ENCODE measurements around the gene ORC5. TPM values are rescaled to one million over a fixed set of nuclear protein-coding genes. Genes with fewer than 3 reads are reported as not detected.

ORC5 gene
- total and polyA plus RNA-seq, 2 experiments from 2014 or later, result 10.9 to 89.0 TPM

DNA sequence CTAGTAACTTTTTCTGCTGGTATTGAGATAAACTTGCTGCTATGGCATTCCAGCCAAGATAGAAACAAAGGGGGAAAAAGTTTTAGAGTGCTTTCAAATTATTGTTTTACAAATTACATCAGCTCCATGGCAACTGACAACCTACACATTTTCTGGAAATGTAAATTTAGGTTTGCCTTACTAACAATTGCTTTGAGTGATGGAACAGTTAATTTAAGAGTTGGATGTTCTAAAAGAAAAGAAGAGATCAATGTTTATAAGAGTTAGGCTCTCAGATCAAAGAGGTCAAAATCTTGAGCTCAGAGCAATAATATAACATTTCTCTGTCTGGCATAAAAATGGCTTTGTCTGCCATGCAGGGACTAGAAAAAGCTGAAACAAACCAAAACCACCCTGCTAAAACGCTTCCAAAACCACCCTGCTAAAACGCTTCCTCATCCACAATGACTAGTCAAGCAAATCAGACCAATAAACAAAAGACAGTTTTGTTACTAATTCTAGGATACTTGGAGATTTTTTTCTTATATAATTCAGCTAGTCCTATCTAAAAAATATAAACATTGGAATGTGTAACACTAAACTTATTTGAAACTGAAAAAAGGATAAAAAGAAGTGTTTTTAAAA, 32.3 kb downstream of the ORC5 start:
- Histone ChIP-seq H4K20me1 (replicated peaks; ENCODE audit: insufficient read depth) (no peaks in the 10 kb centered on the region), H3K79me2 (replicated peaks; ENCODE audit: insufficient read depth) (no peaks in the 10 kb centered on the region), H3F3A (replicated peaks; ENCODE audit: low read depth) (no peaks in the 10 kb centered on the region), H3K27ac (ENCODE audit: low read depth) (peak overlapping the region; percentile 2), H3K4me2 (peak overlapping the region; percentile 1; the same call in 1 of the 2 replicates), H3K4me1 (ENCODE audit: insufficient read depth) (peaks cover 17% of the 10 kb centered on the region), H3K27me3 (ENCODE audit: insufficient read depth) (no peaks in the 10 kb centered on the region), H3K9me2 (ENCODE audit: insufficient read depth) (no peaks in the 10 kb centered on the region), H3K36me3 (ENCODE audit: insufficient read depth) (peaks cover 21% of the 10 kb centered on the region), H2AFZ (no peak overlapping the region), H3K4me3 (no peak overlapping the region)
- 0 out of 3 replicates have a peak overlapping the region, but pooled peaks have one; percentile 17 for H3K4me3 Mint-ChIP-seq
- H3K36me3 Mint-ChIP-seq (ENCODE audit: low read depth), result peaks cover 56% of the 10 kb centered on the region
- peaks cover 32% of the 10 kb centered on the region for H3K9me3 Mint-ChIP-seq
- no peaks in the 10 kb centered on the region for H3K27me3 Mint-ChIP-seq (ENCODE audit: insufficient read depth, low read depth, poor library complexity)
- TF ChIP-seq STAT1 (IDR thresholded peaks at IDR 0.05; ENCODE audit: unreplicated experiment), result no peak
- peaks cover 16% of the 10 kb centered on the region for H3K4me1 Mint-ChIP-seq
- ATAC-seq (no peak), DNase-seq (ENCODE audit: low spot score) (peak; percentile 43)
- H3K27ac Mint-ChIP-seq, result peak overlapping the region; percentile 90

DNA sequence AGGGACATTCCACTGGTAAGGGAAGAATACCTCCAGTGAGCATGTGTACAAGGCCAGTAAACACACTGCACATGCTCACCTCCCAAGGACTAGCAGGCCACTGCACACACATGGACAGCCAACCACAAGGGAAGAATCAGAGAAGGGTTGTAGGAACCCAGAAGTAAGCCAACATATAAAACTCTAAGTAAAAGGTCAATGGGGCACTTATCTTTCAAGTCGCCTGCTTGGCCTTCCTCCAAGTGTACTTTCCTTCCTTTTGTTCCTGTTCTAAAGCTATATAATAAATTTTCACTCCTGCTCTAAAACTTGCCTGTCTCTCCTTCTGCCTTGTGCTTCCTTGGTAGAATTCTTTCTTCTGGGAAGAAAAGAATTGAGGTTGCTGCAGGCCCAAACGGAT, 33.0 kb downstream of the ORC5 start:
- DNase-seq (ENCODE audit: low spot score) (no peak), ATAC-seq (no peak)
- Mint-ChIP-seq H3K27me3 (ENCODE audit: insufficient read depth, low read depth, poor library complexity) (no peaks in the 10 kb centered on the region), H3K4me3 (no peak overlapping the region), H3K9me3 (peaks cover 25% of the 10 kb centered on the region), H3K4me1 (peaks cover 16% of the 10 kb centered on the region), H3K36me3 (ENCODE audit: low read depth) (peaks cover 49% of the 10 kb centered on the region), H3K27ac (peak overlapping the region; percentile 67)
- TF ChIP-seq CREB1 (CRISPR knock-in tag; IDR thresholded peaks at IDR 0.05; ENCODE audit: low read depth) (no peak), JUNB (IDR thresholded peaks at IDR 0.05; ENCODE audit: unreplicated experiment) (no peak), EZH2phosphoT487 (IDR thresholded peaks at IDR 0.05; ENCODE audit: unreplicated experiment) (no peak), ZNF114 (CRISPR knock-in tag; IDR thresholded peaks at IDR 0.05) (no peak), STAT1 (IDR thresholded peaks at IDR 0.05; ENCODE audit: unreplicated experiment) (no peak), ZNF331 (CRISPR knock-in tag; IDR thresholded peaks at IDR 0.05; ENCODE audit: low read depth) (no peak)
- TF ChIP-seq, protein P1, sequence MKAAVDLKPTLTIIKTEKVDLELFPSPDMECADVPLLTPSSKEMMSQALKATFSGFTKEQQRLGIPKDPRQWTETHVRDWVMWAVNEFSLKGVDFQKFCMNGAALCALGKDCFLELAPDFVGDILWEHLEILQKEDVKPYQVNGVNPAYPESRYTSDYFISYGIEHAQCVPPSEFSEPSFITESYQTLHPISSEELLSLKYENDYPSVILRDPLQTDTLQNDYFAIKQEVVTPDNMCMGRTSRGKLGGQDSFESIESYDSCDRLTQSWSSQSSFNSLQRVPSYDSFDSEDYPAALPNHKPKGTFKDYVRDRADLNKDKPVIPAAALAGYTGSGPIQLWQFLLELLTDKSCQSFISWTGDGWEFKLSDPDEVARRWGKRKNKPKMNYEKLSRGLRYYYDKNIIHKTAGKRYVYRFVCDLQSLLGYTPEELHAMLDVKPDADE (IDR thresholded peaks at IDR 0.05), result no peak
- TF ChIP-seq, protein P2, sequence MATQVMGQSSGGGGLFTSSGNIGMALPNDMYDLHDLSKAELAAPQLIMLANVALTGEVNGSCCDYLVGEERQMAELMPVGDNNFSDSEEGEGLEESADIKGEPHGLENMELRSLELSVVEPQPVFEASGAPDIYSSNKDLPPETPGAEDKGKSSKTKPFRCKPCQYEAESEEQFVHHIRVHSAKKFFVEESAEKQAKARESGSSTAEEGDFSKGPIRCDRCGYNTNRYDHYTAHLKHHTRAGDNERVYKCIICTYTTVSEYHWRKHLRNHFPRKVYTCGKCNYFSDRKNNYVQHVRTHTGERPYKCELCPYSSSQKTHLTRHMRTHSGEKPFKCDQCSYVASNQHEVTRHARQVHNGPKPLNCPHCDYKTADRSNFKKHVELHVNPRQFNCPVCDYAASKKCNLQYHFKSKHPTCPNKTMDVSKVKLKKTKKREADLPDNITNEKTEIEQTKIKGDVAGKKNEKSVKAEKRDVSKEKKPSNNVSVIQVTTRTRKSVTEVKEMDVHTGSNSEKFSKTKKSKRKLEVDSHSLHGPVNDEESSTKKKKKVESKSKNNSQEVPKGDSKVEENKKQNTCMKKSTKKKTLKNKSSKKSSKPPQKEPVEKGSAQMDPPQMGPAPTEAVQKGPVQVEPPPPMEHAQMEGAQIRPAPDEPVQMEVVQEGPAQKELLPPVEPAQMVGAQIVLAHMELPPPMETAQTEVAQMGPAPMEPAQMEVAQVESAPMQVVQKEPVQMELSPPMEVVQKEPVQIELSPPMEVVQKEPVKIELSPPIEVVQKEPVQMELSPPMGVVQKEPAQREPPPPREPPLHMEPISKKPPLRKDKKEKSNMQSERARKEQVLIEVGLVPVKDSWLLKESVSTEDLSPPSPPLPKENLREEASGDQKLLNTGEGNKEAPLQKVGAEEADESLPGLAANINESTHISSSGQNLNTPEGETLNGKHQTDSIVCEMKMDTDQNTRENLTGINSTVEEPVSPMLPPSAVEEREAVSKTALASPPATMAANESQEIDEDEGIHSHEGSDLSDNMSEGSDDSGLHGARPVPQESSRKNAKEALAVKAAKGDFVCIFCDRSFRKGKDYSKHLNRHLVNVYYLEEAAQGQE (IDR thresholded peaks at IDR 0.05; ENCODE audit: unreplicated experiment), result no peak
- TF ChIP-seq, protein P3, sequence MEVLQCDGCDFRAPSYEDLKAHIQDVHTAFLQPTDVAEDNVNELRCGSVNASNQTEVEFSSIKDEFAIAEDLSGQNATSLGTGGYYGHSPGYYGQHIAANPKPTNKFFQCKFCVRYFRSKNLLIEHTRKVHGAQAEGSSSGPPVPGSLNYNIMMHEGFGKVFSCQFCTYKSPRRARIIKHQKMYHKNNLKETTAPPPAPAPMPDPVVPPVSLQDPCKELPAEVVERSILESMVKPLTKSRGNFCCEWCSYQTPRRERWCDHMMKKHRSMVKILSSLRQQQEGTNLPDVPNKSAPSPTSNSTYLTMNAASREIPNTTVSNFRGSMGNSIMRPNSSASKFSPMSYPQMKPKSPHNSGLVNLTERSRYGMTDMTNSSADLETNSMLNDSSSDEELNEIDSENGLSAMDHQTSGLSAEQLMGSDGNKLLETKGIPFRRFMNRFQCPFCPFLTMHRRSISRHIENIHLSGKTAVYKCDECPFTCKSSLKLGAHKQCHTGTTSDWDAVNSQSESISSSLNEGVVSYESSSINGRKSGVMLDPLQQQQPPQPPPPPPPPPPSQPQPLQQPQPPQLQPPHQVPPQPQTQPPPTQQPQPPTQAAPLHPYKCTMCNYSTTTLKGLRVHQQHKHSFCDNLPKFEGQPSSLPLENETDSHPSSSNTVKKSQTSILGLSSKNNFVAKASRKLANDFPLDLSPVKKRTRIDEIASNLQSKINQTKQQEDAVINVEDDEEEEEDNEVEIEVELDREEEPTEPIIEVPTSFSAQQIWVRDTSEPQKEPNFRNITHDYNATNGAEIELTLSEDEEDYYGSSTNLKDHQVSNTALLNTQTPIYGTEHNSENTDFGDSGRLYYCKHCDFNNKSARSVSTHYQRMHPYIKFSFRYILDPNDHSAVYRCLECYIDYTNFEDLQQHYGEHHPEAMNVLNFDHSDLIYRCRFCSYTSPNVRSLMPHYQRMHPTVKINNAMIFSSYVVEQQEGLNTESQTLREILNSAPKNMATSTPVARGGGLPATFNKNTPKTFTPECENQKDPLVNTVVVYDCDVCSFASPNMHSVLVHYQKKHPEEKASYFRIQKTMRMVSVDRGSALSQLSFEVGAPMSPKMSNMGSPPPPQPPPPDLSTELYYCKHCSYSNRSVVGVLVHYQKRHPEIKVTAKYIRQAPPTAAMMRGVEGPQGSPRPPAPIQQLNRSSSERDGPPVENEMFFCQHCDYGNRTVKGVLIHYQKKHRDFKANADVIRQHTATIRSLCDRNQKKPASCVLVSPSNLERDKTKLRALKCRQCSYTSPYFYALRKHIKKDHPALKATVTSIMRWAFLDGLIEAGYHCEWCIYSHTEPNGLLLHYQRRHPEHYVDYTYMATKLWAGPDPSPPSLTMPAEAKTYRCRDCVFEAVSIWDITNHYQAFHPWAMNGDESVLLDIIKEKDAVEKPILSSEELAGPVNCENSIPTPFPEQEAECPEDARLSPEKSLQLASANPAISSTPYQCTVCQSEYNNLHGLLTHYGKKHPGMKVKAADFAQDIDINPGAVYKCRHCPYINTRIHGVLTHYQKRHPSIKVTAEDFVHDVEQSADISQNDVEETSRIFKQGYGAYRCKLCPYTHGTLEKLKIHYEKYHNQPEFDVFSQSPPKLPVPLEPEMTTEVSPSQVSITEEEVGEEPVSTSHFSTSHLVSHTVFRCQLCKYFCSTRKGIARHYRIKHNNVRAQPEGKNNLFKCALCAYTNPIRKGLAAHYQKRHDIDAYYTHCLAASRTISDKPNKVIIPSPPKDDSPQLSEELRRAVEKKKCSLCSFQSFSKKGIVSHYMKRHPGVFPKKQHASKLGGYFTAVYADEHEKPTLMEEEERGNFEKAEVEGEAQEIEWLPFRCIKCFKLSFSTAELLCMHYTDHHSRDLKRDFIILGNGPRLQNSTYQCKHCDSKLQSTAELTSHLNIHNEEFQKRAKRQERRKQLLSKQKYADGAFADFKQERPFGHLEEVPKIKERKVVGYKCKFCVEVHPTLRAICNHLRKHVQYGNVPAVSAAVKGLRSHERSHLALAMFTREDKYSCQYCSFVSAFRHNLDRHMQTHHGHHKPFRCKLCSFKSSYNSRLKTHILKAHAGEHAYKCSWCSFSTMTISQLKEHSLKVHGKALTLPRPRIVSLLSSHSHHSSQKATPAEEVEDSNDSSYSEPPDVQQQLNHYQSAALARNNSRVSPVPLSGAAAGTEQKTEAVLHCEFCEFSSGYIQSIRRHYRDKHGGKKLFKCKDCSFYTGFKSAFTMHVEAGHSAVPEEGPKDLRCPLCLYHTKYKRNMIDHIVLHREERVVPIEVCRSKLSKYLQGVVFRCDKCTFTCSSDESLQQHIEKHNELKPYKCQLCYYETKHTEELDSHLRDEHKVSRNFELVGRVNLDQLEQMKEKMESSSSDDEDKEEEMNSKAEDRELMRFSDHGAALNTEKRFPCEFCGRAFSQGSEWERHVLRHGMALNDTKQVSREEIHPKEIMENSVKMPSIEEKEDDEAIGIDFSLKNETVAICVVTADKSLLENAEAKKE (CRISPR knock-in tag; IDR thresholded peaks at IDR 0.05), result no peak
- peaks cover 15% of the 10 kb centered on the region for H3K36me3 ChIP-seq (ENCODE audit: insufficient read depth)
- H4K20me1 ChIP-seq (replicated peaks; ENCODE audit: insufficient read depth), result no peaks in the 10 kb centered on the region
- H3F3A ChIP-seq (replicated peaks; ENCODE audit: low read depth), result no peaks in the 10 kb centered on the region
- no peaks in the 10 kb centered on the region for H3K79me2 ChIP-seq (replicated peaks; ENCODE audit: insufficient read depth)
- H3K4me1 ChIP-seq (ENCODE audit: insufficient read depth), result peaks cover 17% of the 10 kb centered on the region
- 0 out of 2 replicates have a peak overlapping the region, but pooled peaks have one; percentile 1 for H3K4me2 ChIP-seq
- no peak overlapping the region for H3K27ac ChIP-seq (ENCODE audit: low read depth)
- H3K27me3 ChIP-seq (ENCODE audit: insufficient read depth), result no peaks in the 10 kb centered on the region
- H3K4me3 ChIP-seq, result no peak overlapping the region
- H2AFZ ChIP-seq, result no peak overlapping the region
- H3K9me2 ChIP-seq (ENCODE audit: insufficient read depth), result no peaks in the 10 kb centered on the region
